Cardiac fibroblast (primary cell): ENCODE measurements around the gene WASF3.
"Not testable (repeated sequence)": the region's sequence is repeated elsewhere in the genome, so short reads cannot be mapped to it uniquely, and the experiment has no call there.

Source experiments
- DNase-seq, 2 donors: peaks; one replicate each; pipeline versions ENCODE4 v3.0.0 to v3.0.0-alpha.2; 2010; ENCODE audit warnings: low read depth in 2 of 2
- H3K4me3 ChIP-seq, 2 donors: replicated peaks in 1 of 2; 1 replicate in 1 of 2; 2 replicates in 1 of 2; pipeline ENCODE4 v1.5.1; 2011; ENCODE audit warnings: low read depth in 2 of 2, low read length in 2 of 2, mild to moderate bottlenecking in 2 of 2, moderate library complexity in 1 of 2
- TF ChIP-seq, protein P1 (sequence below): IDR thresholded peaks from one replicate; pipeline ENCODE4 v1.5.1; 2011; ENCODE audit warnings: low read depth, mild to moderate bottlenecking, low read length, inconsistent platforms

Gene WASF3

DNA sequence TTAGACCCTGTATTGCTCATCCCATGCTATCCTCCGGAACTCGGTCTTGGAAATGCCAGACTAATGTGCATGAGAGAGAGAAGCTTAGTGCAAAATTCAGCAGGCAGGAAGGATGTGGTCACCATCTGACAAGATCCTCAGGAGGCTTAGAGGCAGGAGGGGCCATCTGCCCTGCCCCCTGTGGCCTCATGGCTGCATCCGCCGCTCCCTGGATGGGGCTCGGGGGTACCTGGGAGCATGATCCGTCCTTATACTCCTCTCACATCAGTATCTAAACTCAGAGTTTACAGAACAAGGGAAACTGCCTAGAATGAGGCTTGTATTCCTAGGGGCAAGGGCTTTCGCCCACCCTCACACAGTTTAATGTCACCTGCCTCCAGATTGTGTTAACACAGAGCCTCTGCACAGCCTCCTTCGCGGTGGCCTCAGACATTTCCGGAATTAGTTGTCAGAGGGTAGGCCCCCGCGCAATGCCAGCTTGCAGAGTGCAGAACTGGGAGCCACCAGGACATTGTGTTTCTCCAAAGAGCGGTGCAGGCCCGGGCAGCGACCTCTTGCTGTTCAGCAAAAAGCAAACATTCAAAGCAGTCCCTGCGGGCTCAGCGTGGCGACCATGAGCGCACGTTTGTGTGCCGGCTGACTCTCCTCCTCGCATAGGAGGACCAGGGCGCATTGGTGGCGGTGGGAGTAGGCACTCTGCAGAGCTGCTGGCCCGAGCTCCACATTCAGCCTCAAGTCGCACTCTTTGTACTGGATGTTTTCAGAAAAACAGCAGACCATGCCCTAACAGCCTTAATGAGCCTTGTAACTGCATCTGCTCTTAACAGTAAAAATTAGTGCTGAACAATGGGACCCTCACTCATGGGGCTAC is 164.0 kb downstream of the WASF3 start:
- no peak overlapping the region for H3K4me3 ChIP-seq
- no peak for DNase-seq
- TF ChIP-seq, protein P1, sequence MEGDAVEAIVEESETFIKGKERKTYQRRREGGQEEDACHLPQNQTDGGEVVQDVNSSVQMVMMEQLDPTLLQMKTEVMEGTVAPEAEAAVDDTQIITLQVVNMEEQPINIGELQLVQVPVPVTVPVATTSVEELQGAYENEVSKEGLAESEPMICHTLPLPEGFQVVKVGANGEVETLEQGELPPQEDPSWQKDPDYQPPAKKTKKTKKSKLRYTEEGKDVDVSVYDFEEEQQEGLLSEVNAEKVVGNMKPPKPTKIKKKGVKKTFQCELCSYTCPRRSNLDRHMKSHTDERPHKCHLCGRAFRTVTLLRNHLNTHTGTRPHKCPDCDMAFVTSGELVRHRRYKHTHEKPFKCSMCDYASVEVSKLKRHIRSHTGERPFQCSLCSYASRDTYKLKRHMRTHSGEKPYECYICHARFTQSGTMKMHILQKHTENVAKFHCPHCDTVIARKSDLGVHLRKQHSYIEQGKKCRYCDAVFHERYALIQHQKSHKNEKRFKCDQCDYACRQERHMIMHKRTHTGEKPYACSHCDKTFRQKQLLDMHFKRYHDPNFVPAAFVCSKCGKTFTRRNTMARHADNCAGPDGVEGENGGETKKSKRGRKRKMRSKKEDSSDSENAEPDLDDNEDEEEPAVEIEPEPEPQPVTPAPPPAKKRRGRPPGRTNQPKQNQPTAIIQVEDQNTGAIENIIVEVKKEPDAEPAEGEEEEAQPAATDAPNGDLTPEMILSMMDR = no peak

DNA sequence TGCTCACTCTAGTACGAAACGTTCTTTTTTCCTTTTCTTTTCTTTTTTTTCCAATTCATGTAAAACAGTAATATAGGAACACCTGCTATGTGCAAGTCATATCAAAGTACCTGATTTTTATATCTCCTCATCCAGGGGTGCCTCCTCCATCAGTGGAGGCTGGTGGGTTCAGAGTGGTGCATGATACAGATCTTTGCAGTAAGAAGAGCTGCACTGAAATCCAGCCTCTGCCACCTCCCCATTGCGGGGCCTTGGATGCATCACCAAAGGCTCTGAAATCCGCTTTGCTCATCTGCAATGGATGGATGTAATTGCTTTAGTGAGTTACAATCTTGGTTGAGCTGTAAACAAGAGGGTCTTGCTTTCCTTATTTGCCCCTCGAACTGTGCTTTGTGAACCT is 164.8 kb downstream of the WASF3 start:
- no peak for DNase-seq
- no peak overlapping the region for H3K4me3 ChIP-seq
- TF ChIP-seq, protein P1 = no peak

- not testable (repeated sequence) for DNase-seq, H3K4me3 ChIP-seq
Measured at GRCh38 chr13:26723620-26724019, 166.1 kb downstream of the WASF3 start.

DNA sequence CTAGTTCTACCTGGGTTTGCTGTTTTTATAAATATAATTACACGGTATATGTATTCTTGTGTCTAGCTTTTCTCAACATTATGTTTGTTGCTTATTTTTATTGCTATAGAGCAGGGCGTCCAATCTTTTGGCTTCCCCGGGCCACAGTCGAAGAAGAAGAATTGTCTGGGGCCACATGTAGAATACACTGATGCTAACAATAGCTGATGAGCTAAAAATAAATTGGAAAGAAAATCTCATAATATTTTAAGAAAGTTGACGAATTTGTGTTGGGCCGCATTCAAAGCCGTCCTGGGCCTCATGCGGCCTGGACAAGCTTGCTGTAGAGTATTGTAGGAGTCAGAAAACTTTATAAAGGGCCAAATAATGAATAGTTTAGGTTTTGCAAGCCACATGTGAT is 169.2 kb downstream of the WASF3 start:
- H3K4me3 ChIP-seq = no peak overlapping the region
- TF ChIP-seq, protein P1 = no peak
- DNase-seq = no peak

DNA sequence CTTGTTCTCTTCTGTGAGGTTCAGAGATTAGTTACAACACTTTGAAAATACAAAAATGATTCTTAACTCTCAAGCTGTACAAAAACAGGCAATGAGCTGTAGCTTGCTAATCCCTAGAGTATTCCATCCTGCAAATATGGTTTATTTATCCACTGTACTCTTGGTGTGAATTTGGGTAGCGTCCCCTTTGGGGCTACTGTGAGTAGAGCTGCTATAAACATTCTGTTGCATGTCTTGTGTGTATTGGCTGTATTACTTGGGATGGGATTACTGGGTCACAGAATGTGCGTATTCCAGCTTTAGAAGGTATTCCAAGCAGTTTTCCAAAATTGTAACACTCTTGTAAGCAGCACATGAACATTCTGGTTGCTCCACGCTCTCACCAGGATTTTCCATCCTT is 169.6 kb downstream of the WASF3 start:
- TF ChIP-seq, protein P1 = no peak
- no peak for DNase-seq
- no peak overlapping the region for H3K4me3 ChIP-seq

DNA sequence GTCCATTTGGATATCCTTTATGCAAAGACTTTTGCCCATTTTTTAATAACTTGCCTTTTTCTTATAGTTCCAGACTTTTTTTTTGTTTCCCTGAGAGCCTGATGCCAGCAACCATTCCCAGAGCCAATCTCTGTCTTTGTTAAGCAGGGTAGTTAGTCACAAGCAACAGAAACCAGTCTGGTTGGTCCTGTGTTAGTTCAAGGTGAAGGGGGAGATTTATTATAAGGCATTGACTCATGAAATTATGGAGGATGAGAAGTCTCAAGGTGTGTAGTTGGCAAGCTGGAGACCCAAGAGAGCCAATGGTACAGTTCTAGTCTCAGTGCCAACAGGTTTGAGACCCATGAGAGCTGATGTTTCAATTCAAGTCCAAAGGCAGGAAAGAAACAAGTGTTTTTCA is 170.2 kb downstream of the WASF3 start:
- TF ChIP-seq, protein P1 = no peak
- no peak overlapping the region for H3K4me3 ChIP-seq
- no peak for DNase-seq

DNA sequence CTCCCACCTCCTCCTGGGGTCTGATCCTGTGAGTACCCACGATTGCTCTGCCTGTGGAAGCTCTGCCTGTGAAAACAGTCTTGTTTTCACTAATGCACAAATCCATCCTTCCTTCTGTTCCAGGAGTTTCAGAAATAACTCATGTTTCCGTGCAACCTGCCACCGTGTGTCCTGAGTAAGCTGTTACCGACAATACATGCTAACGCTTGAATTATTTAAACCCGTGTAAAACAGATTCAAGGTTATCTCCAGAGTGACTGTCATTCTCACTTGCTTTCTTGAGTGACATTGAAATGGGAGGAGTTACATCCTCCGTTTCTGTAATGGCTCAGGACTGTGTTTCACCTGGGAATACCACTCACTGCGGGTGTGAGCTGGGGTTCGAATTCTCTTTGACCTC is 178.2 kb downstream of the WASF3 start:
- H3K4me3 ChIP-seq = no peak overlapping the region
- TF ChIP-seq, protein P1 = no peak
- DNase-seq = no peak
